ENCODE results near the gene SHTN1.

SHTN1 gene

DNA sequence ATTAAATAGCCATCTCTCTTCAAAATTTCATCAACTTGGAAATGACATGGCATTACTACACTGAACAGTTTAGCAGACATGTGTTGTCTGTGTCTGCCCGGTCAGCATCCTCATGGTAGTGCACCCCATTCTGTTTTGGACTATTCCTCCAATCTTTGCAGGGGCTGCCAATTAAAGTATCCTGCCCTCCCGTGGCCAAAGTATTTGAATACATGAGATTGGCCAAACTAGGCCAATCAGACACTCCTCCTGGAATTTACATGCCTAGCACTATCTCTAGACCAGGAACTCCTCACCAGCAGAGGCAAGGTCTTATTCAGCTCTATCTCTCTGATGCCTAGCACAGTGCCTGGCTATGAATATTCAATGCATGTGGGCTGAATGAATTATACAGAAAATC is 4.4 kb downstream of the SHTN1 start:
- H3K27me3 ChIP-seq (ENCODE audit: control insufficient read depth in 1 of 2, insufficient read depth in 2 of 2, low read length in 2 of 2) = peaks cover 0 to 1% of the 10 kb centered on the region in 2 donors
- no peaks in the 10 kb centered on the region for H3K36me3 ChIP-seq (ENCODE audit: insufficient read depth, low read length)
- no peak overlapping the region for H3K9ac ChIP-seq (ENCODE audit: low read length)
- H3K9me3 ChIP-seq (ENCODE audit: low read length) = no peaks in the 10 kb centered on the region
- peaks cover 3% of the 10 kb centered on the region for H3K4me1 ChIP-seq (ENCODE audit: insufficient read depth, low read length)
- no peak overlapping the region for H3K27ac ChIP-seq (ENCODE audit: low read depth, low read length)
- no peak overlapping the region for H3K4me3 ChIP-seq (ENCODE audit: low read depth in 1 of 2, low read length in 2 of 2)

DNA sequence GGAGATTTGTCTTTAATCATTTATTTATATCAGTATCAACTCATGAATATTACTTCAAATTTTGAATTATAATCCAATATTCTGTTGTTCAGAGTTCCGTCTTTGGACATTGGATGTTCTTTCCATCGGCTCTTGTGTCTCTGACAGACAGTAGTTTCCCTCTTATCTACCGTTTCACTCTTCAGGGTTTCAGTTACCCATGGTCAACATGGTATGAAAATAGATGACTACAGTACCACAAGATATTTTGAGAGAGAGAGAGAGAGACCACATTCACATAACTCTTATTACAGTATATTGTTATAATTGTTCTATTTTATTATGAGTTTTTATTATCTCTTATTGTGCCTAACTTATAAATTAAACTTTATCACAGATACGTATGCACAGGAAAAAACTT is 6.8 kb downstream of the SHTN1 start:
- Histone ChIP-seq H3K27ac (ENCODE audit: low read depth, low read length) (no peak overlapping the region), H3K4me3 (ENCODE audit: low read depth in 1 of 2, low read length in 2 of 2) (no peak overlapping the region), H3K9ac (ENCODE audit: low read length) (no peak overlapping the region), H3K27me3 (ENCODE audit: control insufficient read depth in 1 of 2, insufficient read depth in 2 of 2, low read length in 2 of 2) (no peaks in the 10 kb centered on the region), H3K36me3 (ENCODE audit: insufficient read depth, low read length) (no peaks in the 10 kb centered on the region), H3K4me1 (ENCODE audit: insufficient read depth, low read length) (no peaks in the 10 kb centered on the region), H3K9me3 (ENCODE audit: low read length) (no peaks in the 10 kb centered on the region)

DNA sequence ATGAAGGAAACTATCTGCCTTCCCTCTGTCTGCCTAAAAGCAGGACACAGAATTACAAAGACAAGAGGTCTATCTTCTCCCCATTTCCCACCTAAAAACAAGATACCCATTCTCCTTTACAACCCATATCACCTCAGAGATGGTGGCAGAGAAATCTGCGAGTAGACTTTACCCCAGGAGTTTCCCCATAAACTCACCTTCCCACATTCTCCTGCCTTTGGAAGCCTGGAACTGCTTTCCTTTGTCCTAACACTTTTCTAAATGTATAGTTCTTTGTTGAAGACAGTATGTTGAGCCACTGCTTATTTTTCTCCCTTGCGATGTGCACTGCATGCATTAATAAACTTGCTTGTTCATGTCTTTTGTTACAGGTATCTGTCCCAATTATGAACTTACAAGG is 8.0 kb downstream of the SHTN1 start:
- H3K9me3 ChIP-seq (ENCODE audit: low read length) = no peaks in the 10 kb centered on the region
- no peak overlapping the region for H3K4me3 ChIP-seq (ENCODE audit: low read depth in 1 of 2, low read length in 2 of 2)
- no peaks in the 10 kb centered on the region for H3K27me3 ChIP-seq (ENCODE audit: control insufficient read depth in 1 of 2, insufficient read depth in 2 of 2, low read length in 2 of 2)
- no peaks in the 10 kb centered on the region for H3K36me3 ChIP-seq (ENCODE audit: insufficient read depth, low read length)
- no peak overlapping the region for H3K9ac ChIP-seq (ENCODE audit: low read length)
- H3K4me1 ChIP-seq (ENCODE audit: insufficient read depth, low read length) = no peaks in the 10 kb centered on the region
- no peak overlapping the region for H3K27ac ChIP-seq (ENCODE audit: low read depth, low read length)

DNA sequence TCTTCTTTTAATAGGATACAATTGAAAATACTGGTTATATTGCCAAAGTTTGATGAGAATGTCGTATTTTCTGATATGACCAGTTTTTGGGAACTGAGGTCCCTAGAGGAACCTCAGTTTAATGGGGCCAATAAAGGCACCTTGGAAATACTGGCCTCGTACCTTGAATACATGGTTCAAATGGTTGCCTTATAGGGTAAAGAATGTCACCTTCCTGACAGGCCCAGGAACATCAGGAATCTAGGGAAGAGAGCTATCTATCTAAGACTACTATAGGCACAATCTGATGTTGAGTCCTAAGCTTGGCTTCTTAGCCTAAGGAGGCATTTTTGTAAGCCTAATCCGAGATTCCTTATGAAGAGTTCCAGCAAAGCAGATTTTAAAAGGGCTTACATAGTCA is 9.3 kb downstream of the SHTN1 start:
- H3K27ac ChIP-seq (ENCODE audit: low read depth, low read length) = no peak overlapping the region
- no peak overlapping the region for H3K9ac ChIP-seq (ENCODE audit: low read length)
- no peak overlapping the region for H3K4me3 ChIP-seq (ENCODE audit: low read depth in 1 of 2, low read length in 2 of 2)
- H3K9me3 ChIP-seq (ENCODE audit: low read length) = no peaks in the 10 kb centered on the region
- no peaks in the 10 kb centered on the region for H3K36me3 ChIP-seq (ENCODE audit: insufficient read depth, low read length)
- no peaks in the 10 kb centered on the region for H3K27me3 ChIP-seq (ENCODE audit: control insufficient read depth in 1 of 2, insufficient read depth in 2 of 2, low read length in 2 of 2)
- H3K4me1 ChIP-seq (ENCODE audit: insufficient read depth, low read length) = no peaks in the 10 kb centered on the region

DNA sequence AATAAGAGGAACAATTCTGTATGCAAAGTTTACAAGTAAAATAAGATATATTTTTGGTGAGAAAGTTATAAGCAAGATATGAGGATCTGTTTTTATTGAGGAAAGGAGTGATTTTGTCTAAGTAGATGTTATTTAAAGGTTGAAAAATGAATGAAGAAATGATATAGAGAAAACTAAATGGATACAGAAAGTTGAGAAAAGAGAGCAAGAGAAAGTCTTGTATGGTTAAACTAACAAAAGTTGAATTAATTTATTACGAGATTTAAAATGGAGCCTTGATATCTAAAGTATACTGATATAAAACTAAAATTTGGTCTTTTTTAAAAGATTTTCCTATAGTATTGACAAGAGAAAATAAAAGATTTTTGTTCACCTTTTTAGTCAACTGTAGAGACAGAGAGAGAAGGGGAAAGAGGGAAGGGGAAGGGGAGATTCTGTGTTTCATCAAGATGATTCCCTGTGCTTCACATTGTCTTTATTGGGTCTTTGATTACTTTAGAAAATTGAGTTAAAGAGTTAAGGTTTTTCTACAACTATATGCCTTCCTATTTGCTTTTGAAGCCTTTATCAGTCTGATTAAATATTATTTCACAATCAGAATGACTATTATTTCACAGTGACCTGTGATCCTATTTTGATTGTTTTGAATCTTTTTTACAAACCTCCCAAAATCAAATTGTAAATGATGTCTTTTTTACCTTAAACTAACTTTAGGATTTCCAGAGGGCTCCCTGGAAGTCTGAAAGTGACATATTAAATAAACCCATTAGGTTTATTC is 10.7 kb downstream of the SHTN1 start:
- no peaks in the 10 kb centered on the region for H3K27me3 ChIP-seq (ENCODE audit: control insufficient read depth in 1 of 2, insufficient read depth in 2 of 2, low read length in 2 of 2)
- H3K9me3 ChIP-seq (ENCODE audit: low read length) = no peaks in the 10 kb centered on the region
- no peaks in the 10 kb centered on the region for H3K4me1 ChIP-seq (ENCODE audit: insufficient read depth, low read length)
- H3K9ac ChIP-seq (ENCODE audit: low read length) = no peak overlapping the region
- no peak overlapping the region for H3K4me3 ChIP-seq (ENCODE audit: low read depth in 1 of 2, low read length in 2 of 2)
- no peak overlapping the region for H3K27ac ChIP-seq (ENCODE audit: low read depth, low read length)
- H3K36me3 ChIP-seq (ENCODE audit: insufficient read depth, low read length) = no peaks in the 10 kb centered on the region

DNA sequence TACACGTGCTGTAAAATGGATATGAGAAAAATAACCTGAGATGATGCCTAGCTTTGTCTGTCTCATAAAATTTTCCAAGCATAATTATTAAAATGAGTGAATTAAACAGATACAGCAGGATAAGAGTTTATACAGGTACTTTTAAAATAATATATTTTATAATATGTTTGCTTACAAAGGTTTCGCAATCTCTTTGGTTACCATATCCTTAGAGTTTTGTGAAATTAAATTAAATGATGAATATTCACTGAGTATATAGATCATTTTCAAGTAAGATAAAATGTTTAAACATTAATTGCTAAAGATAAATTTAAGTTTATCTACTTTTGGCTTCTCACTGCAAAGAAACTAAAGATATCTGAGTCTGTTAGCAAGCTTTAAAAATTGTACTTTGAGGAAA is 11.4 kb downstream of the SHTN1 start:
- no peak overlapping the region for H3K4me3 ChIP-seq (ENCODE audit: low read depth in 1 of 2, low read length in 2 of 2)
- H3K27me3 ChIP-seq (ENCODE audit: control insufficient read depth in 1 of 2, insufficient read depth in 2 of 2, low read length in 2 of 2) = no peaks in the 10 kb centered on the region
- H3K9me3 ChIP-seq (ENCODE audit: low read length) = no peaks in the 10 kb centered on the region
- no peaks in the 10 kb centered on the region for H3K4me1 ChIP-seq (ENCODE audit: insufficient read depth, low read length)
- no peak overlapping the region for H3K9ac ChIP-seq (ENCODE audit: low read length)
- H3K27ac ChIP-seq (ENCODE audit: low read depth, low read length) = no peak overlapping the region
- no peaks in the 10 kb centered on the region for H3K36me3 ChIP-seq (ENCODE audit: insufficient read depth, low read length)

- H3K9me3 ChIP-seq (ENCODE audit: low read length) = no peaks in the 10 kb centered on the region
- no peaks in the 10 kb centered on the region for H3K27me3 ChIP-seq (ENCODE audit: control insufficient read depth in 1 of 2, insufficient read depth in 2 of 2, low read length in 2 of 2)
- H3K27ac ChIP-seq (ENCODE audit: low read depth, low read length) = no peak overlapping the region
- no peak overlapping the region for H3K4me3 ChIP-seq (ENCODE audit: low read depth in 1 of 2, low read length in 2 of 2)
- H3K9ac ChIP-seq (ENCODE audit: low read length) = no peak overlapping the region
- no peaks in the 10 kb centered on the region for H3K4me1 ChIP-seq (ENCODE audit: insufficient read depth, low read length)
- no peaks in the 10 kb centered on the region for H3K36me3 ChIP-seq (ENCODE audit: insufficient read depth, low read length)
These were observed 12.8 kb downstream of the SHTN1 start for GRCh38 chr10:116992183-116992582.

DNA sequence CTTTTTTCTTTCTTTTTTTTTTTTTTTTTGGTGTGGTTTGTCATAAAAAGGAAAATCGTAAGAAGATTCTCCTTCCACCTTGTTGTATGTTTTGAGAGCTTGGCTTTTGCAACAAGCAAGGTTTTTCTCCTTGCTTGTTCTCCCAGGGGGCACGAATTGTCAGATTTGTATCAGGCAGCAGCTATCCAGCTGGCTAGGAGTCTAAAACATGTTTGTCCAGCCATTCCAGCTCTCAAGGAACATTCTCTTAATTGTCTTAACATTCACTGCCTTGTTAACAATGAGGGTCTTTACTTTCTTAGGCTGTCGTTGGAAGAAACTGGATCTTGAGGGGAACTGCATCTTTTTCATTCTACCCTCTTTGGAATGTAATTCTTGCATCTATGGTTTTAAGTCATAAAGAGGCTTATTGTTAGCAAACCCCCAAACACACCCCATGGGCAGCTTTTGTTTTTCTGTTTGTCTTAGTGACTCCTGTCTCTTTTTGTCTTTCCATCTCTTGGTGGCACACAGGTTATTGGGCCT is 14.6 kb downstream of the SHTN1 start:
- Histone ChIP-seq H3K9ac (ENCODE audit: low read length) (no peak overlapping the region), H3K27me3 (ENCODE audit: control insufficient read depth in 1 of 2, insufficient read depth in 2 of 2, low read length in 2 of 2) (no peaks in the 10 kb centered on the region), H3K36me3 (ENCODE audit: insufficient read depth, low read length) (no peaks in the 10 kb centered on the region), H3K27ac (ENCODE audit: low read depth, low read length) (no peak overlapping the region), H3K4me1 (ENCODE audit: insufficient read depth, low read length) (no peaks in the 10 kb centered on the region), H3K9me3 (ENCODE audit: low read length) (no peaks in the 10 kb centered on the region), H3K4me3 (ENCODE audit: low read depth in 1 of 2, low read length in 2 of 2) (no peak overlapping the region)

DNA sequence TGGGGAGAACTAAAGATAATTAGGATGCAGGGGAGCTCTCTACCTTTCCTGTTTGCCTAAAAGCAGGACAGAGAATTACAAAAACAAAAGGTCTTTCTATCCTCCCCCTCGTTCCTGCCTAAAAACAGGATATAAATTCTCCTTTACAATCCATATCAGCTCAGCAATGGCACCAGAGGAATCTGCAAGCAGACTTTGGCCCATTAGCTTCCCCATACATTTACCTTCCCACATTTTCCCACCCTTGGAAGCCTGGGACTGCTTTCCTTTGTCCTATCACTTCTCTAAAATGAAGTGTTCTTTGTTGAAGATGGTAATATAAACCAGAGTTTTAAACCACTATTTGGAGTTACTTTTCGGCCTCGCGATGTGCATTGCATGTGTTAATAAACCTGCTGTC is 15.5 kb downstream of the SHTN1 start:
- Histone ChIP-seq H3K9ac (ENCODE audit: low read length) (no peak overlapping the region), H3K36me3 (ENCODE audit: insufficient read depth, low read length) (no peaks in the 10 kb centered on the region), H3K4me3 (ENCODE audit: low read depth in 1 of 2, low read length in 2 of 2) (no peak overlapping the region), H3K27me3 (ENCODE audit: control insufficient read depth in 1 of 2, insufficient read depth in 2 of 2, low read length in 2 of 2) (no peaks in the 10 kb centered on the region), H3K27ac (ENCODE audit: low read depth, low read length) (no peak overlapping the region), H3K9me3 (ENCODE audit: low read length) (no peaks in the 10 kb centered on the region), H3K4me1 (ENCODE audit: insufficient read depth, low read length) (no peaks in the 10 kb centered on the region)

DNA sequence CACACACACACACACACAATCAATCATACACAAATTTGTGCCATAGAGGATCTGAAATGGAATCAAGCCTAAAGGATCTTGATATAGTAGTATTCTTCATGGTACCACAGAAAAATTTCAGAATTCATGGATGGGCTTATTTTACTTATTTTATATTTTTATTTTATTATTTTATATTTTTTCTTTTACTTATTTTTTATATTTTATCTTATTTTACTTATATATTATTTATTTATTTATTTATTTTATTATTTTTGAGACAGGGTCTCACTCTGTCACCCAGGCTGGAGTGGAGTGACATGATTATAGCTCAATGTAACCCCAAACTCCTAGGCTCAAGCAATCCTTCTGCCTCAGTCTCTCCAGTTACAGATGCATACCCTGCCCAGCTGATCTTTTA is 16.7 kb downstream of the SHTN1 start:
- Histone ChIP-seq H3K9me3 (ENCODE audit: low read length) (no peaks in the 10 kb centered on the region), H3K9ac (ENCODE audit: low read length) (no peak overlapping the region), H3K27ac (ENCODE audit: low read depth, low read length) (no peak overlapping the region), H3K4me1 (ENCODE audit: insufficient read depth, low read length) (no peaks in the 10 kb centered on the region), H3K27me3 (ENCODE audit: control insufficient read depth in 1 of 2, insufficient read depth in 2 of 2, low read length in 2 of 2) (no peaks in the 10 kb centered on the region), H3K36me3 (ENCODE audit: insufficient read depth, low read length) (no peaks in the 10 kb centered on the region), H3K4me3 (ENCODE audit: low read depth in 1 of 2, low read length in 2 of 2) (no peak overlapping the region)

DNA sequence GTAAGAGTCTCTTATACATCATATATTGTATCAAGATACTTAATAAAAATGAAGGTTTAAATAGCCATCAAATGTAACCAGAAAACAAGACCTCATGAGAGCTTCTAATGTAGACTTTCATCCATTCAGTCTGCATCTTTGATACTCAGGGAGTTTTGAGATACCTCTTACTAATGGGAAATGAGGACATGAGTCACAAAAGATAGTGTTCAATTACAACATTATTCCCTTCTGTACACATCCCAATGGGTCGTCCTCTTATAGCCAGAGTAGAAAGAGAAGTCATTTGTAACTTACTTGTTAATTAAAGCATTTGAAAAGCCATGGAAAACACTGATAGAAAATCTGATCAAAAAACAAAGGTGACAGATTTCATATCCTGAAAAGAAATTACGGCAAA is 19.4 kb downstream of the SHTN1 start:
- H3K4me3 ChIP-seq (ENCODE audit: low read depth in 1 of 2, low read length in 2 of 2) = no peak overlapping the region
- no peaks in the 10 kb centered on the region for H3K9me3 ChIP-seq (ENCODE audit: low read length)
- H3K27ac ChIP-seq (ENCODE audit: low read depth, low read length) = no peak overlapping the region
- no peaks in the 10 kb centered on the region for H3K4me1 ChIP-seq (ENCODE audit: insufficient read depth, low read length)
- no peak overlapping the region for H3K9ac ChIP-seq (ENCODE audit: low read length)
- H3K27me3 ChIP-seq (ENCODE audit: control insufficient read depth in 1 of 2, insufficient read depth in 2 of 2, low read length in 2 of 2) = no peaks in the 10 kb centered on the region
- H3K36me3 ChIP-seq (ENCODE audit: insufficient read depth, low read length) = no peaks in the 10 kb centered on the region
